ENCODE results near the gene OSCP1. TPM values are rescaled to one million over a fixed set of nuclear protein-coding genes. Genes with fewer than 3 reads are reported as not detected.

The OSCP1 gene
- total and polyA plus RNA-seq, 2 donors (not counting 3 experiments of a cell fraction or from before 2014, with no cell fraction given), result 4.6 to 8.3 TPM

DNA sequence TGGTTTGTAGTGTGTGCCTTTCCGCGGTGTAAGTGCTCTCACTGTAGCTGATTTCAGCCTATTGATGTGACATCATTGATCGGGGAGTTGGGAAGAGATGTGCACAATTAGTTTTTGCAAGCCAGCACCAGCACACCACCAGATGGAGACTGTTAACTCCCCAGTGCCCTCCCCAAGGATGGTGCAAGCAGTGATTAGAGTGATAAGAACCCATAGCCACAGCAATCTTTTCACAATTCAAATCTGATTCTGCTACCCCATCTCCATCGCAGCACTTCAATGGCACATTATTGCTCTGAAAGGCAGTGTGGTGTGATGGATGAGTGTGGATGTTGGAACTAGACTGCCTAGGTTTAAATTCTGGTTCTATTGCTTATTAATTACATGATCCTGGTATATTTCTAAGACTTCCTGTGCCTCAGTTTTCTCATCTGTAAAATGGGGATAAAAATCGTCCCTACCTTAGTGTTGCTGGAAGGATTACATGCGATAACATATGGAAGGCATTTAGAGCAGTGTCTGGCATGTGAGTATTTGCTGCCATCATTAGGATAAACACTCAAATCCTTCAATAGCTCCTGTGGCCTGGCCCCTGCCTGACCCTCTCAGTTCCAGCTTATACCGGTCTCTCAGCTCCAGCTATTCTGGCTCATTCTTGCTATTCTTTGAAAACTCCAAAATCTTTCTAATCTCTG lies 25.8 kb upstream of the OSCP1 start:
- H3K4me1 ChIP-seq (ENCODE audit: control insufficient read depth, extremely low read depth, insufficient read depth, low read length), result no peaks in the 10 kb centered on the region
- H3K79me2 ChIP-seq (ENCODE audit: control insufficient read depth, insufficient read depth, low read length), result no peaks in the 10 kb centered on the region
- ChIA-PET CTCF (interaction anchor here (1.2 kb wide), 1 partner anchor 12 kb away, joined by 3 read pairs; the partner anchor contains the start of gene MRPS15), POLR2A (no interaction called here)
- no TSS peak for BruUV-seq (replicated peaks)
- no peak overlapping the region for H3K4me3 ChIP-seq (replicated peaks in 1 of 3; ENCODE audit: insufficient read depth in 1 of 3, low read depth in 1 of 3, low read length in 3 of 3)
- H3K9me3 ChIP-seq (replicated peaks; ENCODE audit: control insufficient read depth, insufficient read depth, low read length), result no peaks in the 10 kb centered on the region
- no peak overlapping the region for H3K27ac ChIP-seq (ENCODE audit: insufficient read depth, low read depth, low read length)
- TF ChIP-seq, protein P1, sequence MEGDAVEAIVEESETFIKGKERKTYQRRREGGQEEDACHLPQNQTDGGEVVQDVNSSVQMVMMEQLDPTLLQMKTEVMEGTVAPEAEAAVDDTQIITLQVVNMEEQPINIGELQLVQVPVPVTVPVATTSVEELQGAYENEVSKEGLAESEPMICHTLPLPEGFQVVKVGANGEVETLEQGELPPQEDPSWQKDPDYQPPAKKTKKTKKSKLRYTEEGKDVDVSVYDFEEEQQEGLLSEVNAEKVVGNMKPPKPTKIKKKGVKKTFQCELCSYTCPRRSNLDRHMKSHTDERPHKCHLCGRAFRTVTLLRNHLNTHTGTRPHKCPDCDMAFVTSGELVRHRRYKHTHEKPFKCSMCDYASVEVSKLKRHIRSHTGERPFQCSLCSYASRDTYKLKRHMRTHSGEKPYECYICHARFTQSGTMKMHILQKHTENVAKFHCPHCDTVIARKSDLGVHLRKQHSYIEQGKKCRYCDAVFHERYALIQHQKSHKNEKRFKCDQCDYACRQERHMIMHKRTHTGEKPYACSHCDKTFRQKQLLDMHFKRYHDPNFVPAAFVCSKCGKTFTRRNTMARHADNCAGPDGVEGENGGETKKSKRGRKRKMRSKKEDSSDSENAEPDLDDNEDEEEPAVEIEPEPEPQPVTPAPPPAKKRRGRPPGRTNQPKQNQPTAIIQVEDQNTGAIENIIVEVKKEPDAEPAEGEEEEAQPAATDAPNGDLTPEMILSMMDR (IDR thresholded peaks at IDR 0.05; ENCODE audit: extremely low read depth in 1 of 2, insufficient read depth in 1 of 2, low read depth in 1 of 2, low read length in 2 of 2), result no peak
- H3K9ac ChIP-seq (replicated peaks; ENCODE audit: extremely low read depth, insufficient read depth, low read length), result no peak overlapping the region
- peaks cover 0 to 5% of the 10 kb centered on the region in 2 experiments for H3K27me3 ChIP-seq (ENCODE audit: control insufficient read depth in 2 of 2, insufficient read depth in 2 of 2, low read length in 2 of 2)
- H2AFZ ChIP-seq (ENCODE audit: low read depth, low read length), result no peak overlapping the region
- H3K36me3 ChIP-seq (ENCODE audit: control insufficient read depth in 2 of 2, extremely low read depth in 1 of 2, insufficient read depth in 2 of 2, low read length in 2 of 2), result no peaks in the 10 kb centered on the region
- no peaks in the 10 kb centered on the region for H4K20me1 ChIP-seq (replicated peaks; ENCODE audit: control insufficient read depth, extremely low read depth, insufficient read depth, low read length)
- dilution Hi-C loops (cut with MboI; ENCODE audit: extremely low pct_ligation_motif_present, low sequenced_read_pairs) (no loop called here), intact Hi-C loops (cut with micrococcal nuclease) (no loop called here)
- no peak for FAIRE-seq
- DNase-seq (ENCODE audit: low read depth, low spot score), result no peak
- no peak overlapping the region for H3K4me2 ChIP-seq (ENCODE audit: insufficient read depth, low read length)
- no peaks in the 10 kb centered on the region for H3K9me1 ChIP-seq (replicated peaks; ENCODE audit: control insufficient read depth, extremely low read depth, insufficient read depth, low read length)

DNA sequence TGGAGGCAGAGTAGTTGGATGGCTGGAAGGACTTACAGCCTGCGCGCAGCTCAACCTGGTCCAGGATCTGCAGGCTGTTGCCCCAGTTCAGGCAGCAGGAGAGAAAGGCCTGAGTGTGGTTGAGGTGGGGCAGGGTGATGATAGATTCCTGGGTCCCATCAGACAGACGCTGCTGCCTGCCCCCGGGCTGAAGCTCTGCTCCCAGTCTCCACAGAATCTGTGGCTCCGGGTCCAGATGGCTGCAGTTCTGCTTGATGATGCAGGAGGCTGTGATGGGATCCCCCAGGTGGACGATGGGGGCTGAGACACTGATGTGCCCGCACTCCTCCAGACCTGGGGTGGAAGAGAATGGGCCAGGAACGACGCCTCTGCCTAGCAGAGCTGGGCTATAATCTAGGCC lies 25.1 kb upstream of the OSCP1 start:
- Histone ChIP-seq H2AFZ (ENCODE audit: low read depth, low read length) (no peak overlapping the region), H3K79me2 (ENCODE audit: control insufficient read depth, insufficient read depth, low read length) (no peaks in the 10 kb centered on the region), H3K4me2 (ENCODE audit: insufficient read depth, low read length) (no peak overlapping the region), H3K36me3 (ENCODE audit: control insufficient read depth in 2 of 2, extremely low read depth in 1 of 2, insufficient read depth in 2 of 2, low read length in 2 of 2) (no peaks in the 10 kb centered on the region), H3K9me3 (replicated peaks; ENCODE audit: control insufficient read depth, insufficient read depth, low read length) (no peaks in the 10 kb centered on the region), H3K9me1 (replicated peaks; ENCODE audit: control insufficient read depth, extremely low read depth, insufficient read depth, low read length) (no peaks in the 10 kb centered on the region), H3K4me1 (ENCODE audit: control insufficient read depth, extremely low read depth, insufficient read depth, low read length) (no peaks in the 10 kb centered on the region), H3K27me3 (ENCODE audit: control insufficient read depth in 2 of 2, insufficient read depth in 2 of 2, low read length in 2 of 2) (peaks cover 0 to 5% of the 10 kb centered on the region in 2 experiments), H3K4me3 (replicated peaks in 1 of 3; ENCODE audit: insufficient read depth in 1 of 3, low read depth in 1 of 3, low read length in 3 of 3) (no peak overlapping the region), H3K9ac (replicated peaks; ENCODE audit: extremely low read depth, insufficient read depth, low read length) (no peak overlapping the region), H3K27ac (ENCODE audit: insufficient read depth, low read depth, low read length) (no peak overlapping the region), H4K20me1 (replicated peaks; ENCODE audit: control insufficient read depth, extremely low read depth, insufficient read depth, low read length) (no peaks in the 10 kb centered on the region)
- intact Hi-C loops (cut with micrococcal nuclease), result no loop called here
- DNase-seq (ENCODE audit: low read depth, low spot score), result no peak
- ChIA-PET POLR2A (no interaction called here), CTCF (no interaction called here)
- FAIRE-seq, result no peak
- dilution Hi-C loops (cut with MboI; ENCODE audit: extremely low pct_ligation_motif_present, low sequenced_read_pairs), result no loop called here
- BruUV-seq (replicated peaks), result no TSS peak
- TF ChIP-seq GATA2 (IDR thresholded peaks at IDR 0.05; ENCODE audit: insufficient read depth, insufficient read length, low read depth, low read length), result no peak
- TF ChIP-seq POLR2AphosphoS5 (IDR thresholded peaks at IDR 0.05; ENCODE audit: insufficient read depth, low read depth, low read length), result no peak
- TF ChIP-seq FOS (IDR thresholded peaks at IDR 0.05; ENCODE audit: borderline replicate concordance, insufficient read depth, low read length), result no peak
- TF ChIP-seq JUN (IDR thresholded peaks at IDR 0.05; ENCODE audit: borderline replicate concordance, insufficient read depth, insufficient read length, low read depth), result no peak

Measured in endothelial cell of umbilical vein (primary cell).